HepG2 (cell line): ENCODE measurements around the gene ATP7B. TPM values are rescaled to one million over a fixed set of nuclear protein-coding genes. Genes with fewer than 3 reads are reported as not detected.

Experiments used
- ETV6 ChIP-seq: sonication (generic); formaldehyde crosslinking; conservative IDR thresholded peaks from 2 replicates; pipeline ENCODE4 v1.4.0; 2020; ENCODE audit warnings: missing genetic modification reagents
- FOSL2 ChIP-seq: sonication (generic); formaldehyde crosslinking; IDR thresholded peaks from 2 replicates; pipeline ENCODE4 v1.4.0; 2020; ENCODE audit warnings: missing genetic modification reagents
- MIXL1 ChIP-seq: IDR thresholded peaks from 2 replicates; pipeline ENCODE4 v1.6.1; 2016
- NR3C1 ChIP-seq: sonication (generic); formaldehyde crosslinking; IDR thresholded peaks from 2 replicates; pipeline ENCODE4 v1.4.0; 2020; ENCODE audit warnings: missing genetic modification reagents
- POLR2AphosphoS5 ChIP-seq: IDR thresholded peaks from 2 replicates; pipeline ENCODE4 v1.6.1; 2012; ENCODE audit warnings: low read depth, low read length
- REXO4 ChIP-seq: sonication (generic); formaldehyde crosslinking; IDR thresholded peaks from 2 replicates; pipeline ENCODE4 v1.8.0; 2022; ENCODE audit warnings: missing genetic modification reagents, mild to moderate bottlenecking, borderline replicate concordance
- SMC3 ChIP-seq: IDR thresholded peaks from 2 replicates; pipeline ENCODE4 v1.6.1; 2011; ENCODE audit warnings: low read length, improper control_type of control experiment
- SP2 ChIP-seq: sonication (generic); formaldehyde crosslinking; IDR thresholded peaks from 2 replicates; pipeline ENCODE4 v1.5.1; 2020; ENCODE audit warnings: mild to moderate bottlenecking, missing genetic modification reagents
- TAF15 ChIP-seq: fragments of 200-400 bp; formaldehyde crosslinking; IDR thresholded peaks from one replicate; pipeline ENCODE4 v1.6.1; 2018; ENCODE audit warnings: mild to moderate bottlenecking, low read depth, low read length; ENCODE audit not compliant: poor library complexity, severe bottlenecking
- ZIK1 ChIP-seq: sonication (generic); formaldehyde crosslinking; IDR thresholded peaks from 2 replicates; pipeline ENCODE4 v1.5.0; 2020; ENCODE audit warnings: mild to moderate bottlenecking, low read depth, missing genetic modification reagents, borderline replicate concordance
- ZNF207 ChIP-seq: fragments of 450-650 bp; IDR thresholded peaks from 2 replicates; pipeline ENCODE4 v1.6.1; 2016; ENCODE audit warnings: antibody characterized with exemption, borderline replicate concordance
- ZNF232 ChIP-seq: sonication (generic); formaldehyde crosslinking; IDR thresholded peaks from 2 replicates; pipeline ENCODE4 v1.4.0; 2020; ENCODE audit warnings: missing genetic modification reagents, borderline replicate concordance
- ZNF572 ChIP-seq: sonication (generic); formaldehyde crosslinking; IDR thresholded peaks from 2 replicates; pipeline ENCODE4 v1.5.1; 2020; ENCODE audit warnings: mild to moderate bottlenecking, missing genetic modification reagents
- ZNF713 ChIP-seq: sonication (generic); formaldehyde crosslinking; IDR thresholded peaks from 2 replicates; pipeline ENCODE4 v1.4.0; 2020; ENCODE audit warnings: mild to moderate bottlenecking, missing genetic modification reagents
- polyA plus RNA-seq, 8 experiments: library from polyadenylated mRNA; depleted of rRNA in 3 of 8; stranded (reverse) in 7 of 8; unstranded in 1 of 8; fragments of >200 nt; fragmentation: Illumina TruSeq in 4 of 8; extraction: Trizol in 4 of 8; gene quantifications; 2 replicates each; pipeline versions ENCODE4 v1.2.1 to v1.2.3, GENCODE V29; 2011 to 2016; ENCODE audit warnings: low read depth in 4 of 8, missing spikeins in 1 of 8, mixed read lengths in 1 of 8; ENCODE audit not compliant: insufficient read depth in 1 of 8
- total RNA-seq, 5 experiments: library from RNA; depleted of rRNA; stranded (reverse); fragments of >200 nt; fragmentation: Illumina TruSeq; extraction: Trizol; gene quantifications; 2 replicates each; pipeline ENCODE4 v1.2.3, GENCODE V29; 2016; ENCODE audit warnings: low read depth in 1 of 5
- TF ChIP-seq, protein P1 (sequence below): sonication (generic); formaldehyde crosslinking; IDR thresholded peaks from 2 replicates; pipeline ENCODE4 v1.8.1; 2022; ENCODE audit warnings: low read depth, mild to moderate bottlenecking, missing genetic modification reagents
- TF ChIP-seq, protein P2 (sequence below): sonication (generic); formaldehyde crosslinking; conservative IDR thresholded peaks from 2 replicates; pipeline ENCODE4 v1.4.0; 2020; ENCODE audit warnings: missing genetic modification reagents
- TF ChIP-seq, protein P3 (sequence below), 2 experiments: sonication (generic) in 1 of 2; formaldehyde crosslinking in 1 of 2; IDR thresholded peaks; 2 replicates each; pipeline versions ENCODE4 v1.6.1 to v1.9.0; 2014 to 2022; ENCODE audit warnings: antibody characterized with exemption in 1 of 2, borderline replicate concordance in 1 of 2, inconsistent platforms in 1 of 2, low read depth in 1 of 2, missing genetic modification reagents in 1 of 2
- TF ChIP-seq, protein P4 (sequence below): sonication (generic); formaldehyde crosslinking; IDR thresholded peaks from 2 replicates; pipeline ENCODE4 v1.4.0; 2020; ENCODE audit warnings: mild to moderate bottlenecking, missing genetic modification reagents

The ATP7B gene
- total and polyA plus RNA-seq, 2 of the 13 experiments (the other 11 are each of a cell fraction or from before 2014, with no cell fraction given) = 31.8 to 57.4 TPM

DNA sequence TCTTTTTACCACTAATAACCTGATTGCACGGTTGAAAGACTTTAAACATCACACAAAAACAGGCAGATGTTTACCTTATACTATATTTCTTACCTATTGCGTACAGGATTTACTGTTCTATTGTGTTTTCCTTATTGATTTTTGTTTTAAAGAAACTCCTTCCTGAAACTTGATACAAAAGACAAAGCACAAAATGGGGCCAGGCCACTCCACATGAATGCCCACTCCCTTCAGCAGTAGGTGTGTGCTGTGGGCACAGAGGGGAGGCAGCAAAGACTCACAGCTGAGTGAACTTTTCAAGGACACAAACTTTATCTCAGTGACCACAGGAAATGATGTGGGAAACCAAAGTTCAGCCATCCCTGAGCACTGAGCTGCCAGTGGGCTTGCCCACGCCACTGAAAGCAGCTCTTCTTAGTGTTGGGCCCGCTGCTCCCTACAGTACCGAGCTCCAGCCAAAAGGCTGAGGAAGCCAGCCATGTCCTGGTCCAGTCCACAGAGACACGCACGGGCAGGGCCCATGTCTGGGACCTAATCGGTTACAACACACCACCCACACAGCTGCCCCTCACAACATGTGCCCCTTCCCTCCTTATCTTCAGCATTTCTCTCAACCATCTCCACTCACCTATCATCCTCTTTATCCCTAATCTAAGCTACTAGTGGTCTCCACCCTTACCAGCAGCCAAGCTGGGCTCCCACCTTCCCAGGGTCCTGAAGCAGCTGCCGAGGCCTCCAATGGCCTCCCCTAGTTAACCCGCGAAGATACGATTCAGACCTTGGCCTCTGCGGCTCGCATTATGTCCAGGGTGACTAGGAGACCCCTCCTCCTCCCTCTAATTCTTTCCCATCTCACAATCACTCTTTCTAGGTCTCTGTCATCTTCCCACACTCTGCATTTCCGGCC, 39.5 kb downstream of the ATP7B start (continued):
- peak; percentile 58; the same call in 1 of the 2 replicates for TF ChIP-seq MIXL1 (CRISPR knock-in tag)
- TF ChIP-seq ZIK1 = no peak
- TF ChIP-seq ZNF207 = no peak
- no peak for TF ChIP-seq REXO4 (CRISPR knock-in tag)
- no peak for TF ChIP-seq ZNF572
- TF ChIP-seq POLR2AphosphoS5 = no peak
- TF ChIP-seq TAF15 = no peak
- TF ChIP-seq SP2 (CRISPR knock-in tag) = no peak
- 0 out of 2 replicates have a peak, but pooled peaks have one; percentile 37 for TF ChIP-seq ZNF232 (CRISPR knock-in tag)
- no peak for TF ChIP-seq NR3C1 (CRISPR knock-in tag)
- no peak for TF ChIP-seq ETV6
- no peak for TF ChIP-seq ZNF713 (CRISPR knock-in tag)
- TF ChIP-seq FOSL2 (CRISPR knock-in tag) = peak; percentile 63
- TF ChIP-seq SMC3 = peak; percentile 18; the same call in 1 of the 2 replicates
- TF ChIP-seq, protein P1, sequence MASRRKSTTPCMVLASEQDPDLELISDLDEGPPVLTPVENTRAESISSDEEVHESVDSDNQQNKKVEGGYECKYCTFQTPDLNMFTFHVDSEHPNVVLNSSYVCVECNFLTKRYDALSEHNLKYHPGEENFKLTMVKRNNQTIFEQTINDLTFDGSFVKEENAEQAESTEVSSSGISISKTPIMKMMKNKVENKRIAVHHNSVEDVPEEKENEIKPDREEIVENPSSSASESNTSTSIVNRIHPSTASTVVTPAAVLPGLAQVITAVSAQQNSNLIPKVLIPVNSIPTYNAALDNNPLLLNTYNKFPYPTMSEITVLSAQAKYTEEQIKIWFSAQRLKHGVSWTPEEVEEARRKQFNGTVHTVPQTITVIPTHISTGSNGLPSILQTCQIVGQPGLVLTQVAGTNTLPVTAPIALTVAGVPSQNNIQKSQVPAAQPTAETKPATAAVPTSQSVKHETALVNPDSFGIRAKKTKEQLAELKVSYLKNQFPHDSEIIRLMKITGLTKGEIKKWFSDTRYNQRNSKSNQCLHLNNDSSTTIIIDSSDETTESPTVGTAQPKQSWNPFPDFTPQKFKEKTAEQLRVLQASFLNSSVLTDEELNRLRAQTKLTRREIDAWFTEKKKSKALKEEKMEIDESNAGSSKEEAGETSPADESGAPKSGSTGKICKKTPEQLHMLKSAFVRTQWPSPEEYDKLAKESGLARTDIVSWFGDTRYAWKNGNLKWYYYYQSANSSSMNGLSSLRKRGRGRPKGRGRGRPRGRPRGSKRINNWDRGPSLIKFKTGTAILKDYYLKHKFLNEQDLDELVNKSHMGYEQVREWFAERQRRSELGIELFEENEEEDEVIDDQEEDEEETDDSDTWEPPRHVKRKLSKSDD = no peak
- TF ChIP-seq, protein P2, sequence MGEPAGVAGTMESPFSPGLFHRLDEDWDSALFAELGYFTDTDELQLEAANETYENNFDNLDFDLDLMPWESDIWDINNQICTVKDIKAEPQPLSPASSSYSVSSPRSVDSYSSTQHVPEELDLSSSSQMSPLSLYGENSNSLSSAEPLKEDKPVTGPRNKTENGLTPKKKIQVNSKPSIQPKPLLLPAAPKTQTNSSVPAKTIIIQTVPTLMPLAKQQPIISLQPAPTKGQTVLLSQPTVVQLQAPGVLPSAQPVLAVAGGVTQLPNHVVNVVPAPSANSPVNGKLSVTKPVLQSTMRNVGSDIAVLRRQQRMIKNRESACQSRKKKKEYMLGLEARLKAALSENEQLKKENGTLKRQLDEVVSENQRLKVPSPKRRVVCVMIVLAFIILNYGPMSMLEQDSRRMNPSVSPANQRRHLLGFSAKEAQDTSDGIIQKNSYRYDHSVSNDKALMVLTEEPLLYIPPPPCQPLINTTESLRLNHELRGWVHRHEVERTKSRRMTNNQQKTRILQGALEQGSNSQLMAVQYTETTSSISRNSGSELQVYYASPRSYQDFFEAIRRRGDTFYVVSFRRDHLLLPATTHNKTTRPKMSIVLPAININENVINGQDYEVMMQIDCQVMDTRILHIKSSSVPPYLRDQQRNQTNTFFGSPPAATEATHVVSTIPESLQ = no peak
- TF ChIP-seq, protein P3, sequence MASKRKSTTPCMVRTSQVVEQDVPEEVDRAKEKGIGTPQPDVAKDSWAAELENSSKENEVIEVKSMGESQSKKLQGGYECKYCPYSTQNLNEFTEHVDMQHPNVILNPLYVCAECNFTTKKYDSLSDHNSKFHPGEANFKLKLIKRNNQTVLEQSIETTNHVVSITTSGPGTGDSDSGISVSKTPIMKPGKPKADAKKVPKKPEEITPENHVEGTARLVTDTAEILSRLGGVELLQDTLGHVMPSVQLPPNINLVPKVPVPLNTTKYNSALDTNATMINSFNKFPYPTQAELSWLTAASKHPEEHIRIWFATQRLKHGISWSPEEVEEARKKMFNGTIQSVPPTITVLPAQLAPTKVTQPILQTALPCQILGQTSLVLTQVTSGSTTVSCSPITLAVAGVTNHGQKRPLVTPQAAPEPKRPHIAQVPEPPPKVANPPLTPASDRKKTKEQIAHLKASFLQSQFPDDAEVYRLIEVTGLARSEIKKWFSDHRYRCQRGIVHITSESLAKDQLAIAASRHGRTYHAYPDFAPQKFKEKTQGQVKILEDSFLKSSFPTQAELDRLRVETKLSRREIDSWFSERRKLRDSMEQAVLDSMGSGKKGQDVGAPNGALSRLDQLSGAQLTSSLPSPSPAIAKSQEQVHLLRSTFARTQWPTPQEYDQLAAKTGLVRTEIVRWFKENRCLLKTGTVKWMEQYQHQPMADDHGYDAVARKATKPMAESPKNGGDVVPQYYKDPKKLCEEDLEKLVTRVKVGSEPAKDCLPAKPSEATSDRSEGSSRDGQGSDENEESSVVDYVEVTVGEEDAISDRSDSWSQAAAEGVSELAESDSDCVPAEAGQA (IDR thresholded peaks at IDR 0.05; ENCODE audit: low read depth) = no peak
- TF ChIP-seq, protein P3 (CRISPR knock-in tag; IDR thresholded peaks at IDR 0.05; ENCODE audit: borderline replicate concordance) = no peak
- TF ChIP-seq, protein P4, sequence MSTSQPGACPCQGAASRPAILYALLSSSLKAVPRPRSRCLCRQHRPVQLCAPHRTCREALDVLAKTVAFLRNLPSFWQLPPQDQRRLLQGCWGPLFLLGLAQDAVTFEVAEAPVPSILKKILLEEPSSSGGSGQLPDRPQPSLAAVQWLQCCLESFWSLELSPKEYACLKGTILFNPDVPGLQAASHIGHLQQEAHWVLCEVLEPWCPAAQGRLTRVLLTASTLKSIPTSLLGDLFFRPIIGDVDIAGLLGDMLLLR (CRISPR knock-in tag) = no peak
